Esophagus mucosa (tissue), 1 donor: ENCODE measurements around the gene PLEKHM3. TPM values are rescaled to one million over a fixed set of nuclear protein-coding genes. Genes with fewer than 3 reads are reported as not detected.
"Not testable (repeated sequence)": the region's sequence is repeated elsewhere in the genome, so short reads cannot be mapped to it uniquely, and the experiment has no call there.

ENCODE experiments used
- ATAC-seq: fragments of 200-7000 bp; cut with Tn5 transposase; one replicate; pipeline ENCODE4 v1.9.1; 2020
- total RNA-seq: library from RNA; stranded (reverse); gene quantifications from one replicate; pipeline ENCODE4 v1.2.4, GENCODE V29; 2023
- donor health status: DM: yes; HTN: yes; CAD: no.

Gene PLEKHM3
- total RNA-seq, 1 donor from 2014 or later: 4.7 TPM

GRCh38 chr2:208034503-208035140 is 9.3 kb upstream of the PLEKHM3 start:
- no peak for ATAC-seq

- ATAC-seq: peak; percentile 92
Measured at GRCh38 chr2:208033701-208034502, 8.6 kb upstream of the PLEKHM3 start.

- no peak for ATAC-seq
Measured at GRCh38 chr2:208031608-208032019, 6.3 kb upstream of the PLEKHM3 start.

GRCh38 chr2:208025814-208026184 is 472 bp upstream of the PLEKHM3 start:
- peak; percentile 39 for ATAC-seq

GRCh38 chr2:208024091-208024490 is 1.2 kb downstream of the PLEKHM3 start:
- ATAC-seq: no peak

- no peak for ATAC-seq
Measured at GRCh38 chr2:208020253-208020652, 5.1 kb downstream of the PLEKHM3 start.

- ATAC-seq: not testable (repeated sequence)
Measured at GRCh38 chr2:208018124-208018712, 7.1 kb downstream of the PLEKHM3 start.

- no peak for ATAC-seq
Measured at GRCh38 chr2:208017721-208018120, 7.6 kb downstream of the PLEKHM3 start.

GRCh38 chr2:208015475-208015874 is 9.9 kb downstream of the PLEKHM3 start:
- no peak for ATAC-seq

GRCh38 chr2:208013285-208014178 is 11.8 kb downstream of the PLEKHM3 start:
- no peak for ATAC-seq

GRCh38 chr2:208012449-208012848 is 12.9 kb downstream of the PLEKHM3 start:
- no peak for ATAC-seq

GRCh38 chr2:208010506-208010905 is 14.8 kb downstream of the PLEKHM3 start:
- no peak for ATAC-seq

- ATAC-seq: peak; percentile 90
Measured at GRCh38 chr2:208006833-208007232, 18.5 kb downstream of the PLEKHM3 start.

- ATAC-seq: peak; percentile 93
Measured at GRCh38 chr2:208006337-208006736, 19.0 kb downstream of the PLEKHM3 start.

GRCh38 chr2:208001924-208002323 is 23.4 kb downstream of the PLEKHM3 start:
- ATAC-seq: no peak

GRCh38 chr2:208000701-208001395 is 24.5 kb downstream of the PLEKHM3 start:
- ATAC-seq: peak; percentile 48

- ATAC-seq: no peak
Measured at GRCh38 chr2:207996848-207997247, 28.5 kb downstream of the PLEKHM3 start.

GRCh38 chr2:207995887-207996286 is 29.4 kb downstream of the PLEKHM3 start:
- ATAC-seq: no peak

- no peak for ATAC-seq
Measured at GRCh38 chr2:207993151-207993763, 32.1 kb downstream of the PLEKHM3 start.

GRCh38 chr2:207991944-207992343 is 33.4 kb downstream of the PLEKHM3 start:
- no peak for ATAC-seq

GRCh38 chr2:207990784-207991183 is 34.5 kb downstream of the PLEKHM3 start:
- ATAC-seq: peak; percentile 42

GRCh38 chr2:207988975-207989374 is 36.4 kb downstream of the PLEKHM3 start:
- ATAC-seq: no peak
